ENCODE data around the gene NKTR.

DNA sequence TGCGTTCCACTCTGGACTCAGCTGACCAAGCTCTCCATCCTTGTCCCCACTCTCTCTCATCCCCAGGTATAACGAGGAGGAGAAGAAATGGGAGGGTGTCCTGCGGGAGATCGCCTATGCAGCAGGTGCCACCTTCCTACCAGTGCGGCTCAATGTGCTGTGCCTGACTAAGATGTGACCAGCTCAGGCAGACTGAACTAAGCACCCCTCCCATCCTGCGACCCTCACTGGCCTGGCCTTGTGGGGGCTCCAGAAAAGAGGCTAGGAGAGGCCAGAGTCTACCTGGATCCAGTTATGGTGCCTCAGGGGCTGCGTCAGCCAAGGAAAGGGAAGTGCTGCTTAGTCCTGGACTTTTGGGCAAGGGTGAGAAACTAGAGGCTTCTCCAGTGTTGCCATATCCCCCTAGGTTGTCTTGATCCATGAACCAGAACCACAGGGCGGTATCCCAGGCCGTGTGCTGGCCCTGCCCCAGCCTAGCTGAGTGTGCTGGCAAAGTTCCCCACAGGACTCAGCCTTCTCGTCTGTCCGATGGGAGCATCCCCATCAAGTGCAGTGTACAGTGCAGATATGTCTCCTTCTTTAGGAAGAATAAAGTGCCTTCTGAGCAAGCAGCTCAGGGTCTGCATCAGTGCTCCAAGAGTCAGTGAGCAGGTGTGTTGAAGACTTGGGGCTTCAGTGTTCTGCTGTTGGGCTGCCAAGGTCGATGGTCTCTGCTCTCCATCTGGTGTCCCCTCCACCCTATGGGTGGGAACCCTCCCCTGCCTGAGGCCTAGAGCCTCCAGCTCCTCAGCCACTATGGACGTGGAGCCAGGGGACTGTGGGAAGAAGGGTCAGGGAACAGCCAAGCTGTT is 91.6 kb downstream of the NKTR start:
- TF ChIP-seq CTCF (IDR thresholded peaks at IDR 0.05; ENCODE audit: insufficient read depth, low read depth, low read length) (no peak), EZH2 (IDR thresholded peaks at IDR 0.05; ENCODE audit: insufficient read depth, low read length) (no peak)
